CD4-positive, alpha-beta T cell treated with Interleukin-15 for 4 hours (primary cell): ENCODE measurements around the gene OR6M1.

Source experiments
- DNase-seq: peaks from one replicate; pipeline ENCODE4 v3.0.0-alpha.2; 2020; ENCODE audit warnings: low spot score

Gene OR6M1

DNA sequence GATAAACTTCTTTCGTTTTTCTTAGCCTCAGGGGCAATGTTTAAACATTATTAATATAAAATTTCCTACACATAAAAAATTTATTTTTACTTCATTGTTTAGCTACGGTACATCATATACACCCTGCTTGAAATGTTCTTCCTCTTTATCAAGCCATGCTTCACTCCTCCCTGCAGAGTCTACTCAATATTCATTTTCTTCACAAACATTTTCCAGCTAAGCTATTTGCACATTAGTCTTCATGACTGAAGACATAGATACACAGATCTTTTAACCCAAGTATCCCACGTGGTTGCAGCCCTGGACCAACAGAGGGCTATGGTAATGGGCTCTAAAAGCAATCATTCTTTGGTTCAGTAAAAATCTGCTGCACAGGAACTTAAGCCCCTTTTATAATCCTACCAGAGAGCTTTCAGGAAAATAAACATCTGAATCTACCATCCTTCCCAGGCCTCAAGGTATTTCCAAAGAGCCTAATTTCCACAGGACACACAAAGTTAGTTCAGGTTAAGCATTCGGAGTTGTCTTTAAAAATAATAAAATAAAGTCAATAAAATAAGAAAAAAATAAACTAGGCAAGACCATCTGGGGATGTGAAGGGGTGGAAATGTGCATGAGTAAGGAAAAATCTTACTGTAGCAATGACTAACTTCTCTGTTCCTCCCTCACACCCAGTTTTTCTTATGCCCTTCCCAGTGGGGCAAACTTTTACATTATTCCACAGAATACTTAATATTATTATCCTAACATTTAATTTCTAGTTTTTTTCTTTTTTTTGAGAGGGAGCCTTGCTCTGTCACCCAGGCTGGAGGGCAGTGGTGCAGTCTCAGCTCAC lies 30.2 kb downstream of the OR6M1 start:
- DNase-seq = no peak

DNA sequence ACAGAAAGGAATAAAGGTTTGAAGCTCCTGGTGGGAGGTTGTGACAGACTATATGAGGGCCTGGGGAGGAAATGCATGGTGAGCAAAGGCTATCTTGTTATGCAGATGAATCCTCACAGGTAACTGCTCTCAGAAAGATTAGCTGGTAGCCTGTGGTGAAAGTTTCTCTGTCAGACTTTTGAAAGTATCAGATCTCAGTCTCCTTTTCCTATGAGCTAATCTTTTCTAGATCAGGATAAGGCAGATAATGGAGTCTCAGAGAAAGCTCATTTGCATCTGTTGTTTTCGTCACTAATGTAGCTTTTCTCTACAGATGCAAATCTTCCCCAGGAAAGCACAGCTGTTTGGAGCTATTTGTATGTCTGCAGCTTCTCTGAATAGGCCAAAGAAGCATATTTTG lies 30.9 kb downstream of the OR6M1 start:
- DNase-seq = no peak

DNA sequence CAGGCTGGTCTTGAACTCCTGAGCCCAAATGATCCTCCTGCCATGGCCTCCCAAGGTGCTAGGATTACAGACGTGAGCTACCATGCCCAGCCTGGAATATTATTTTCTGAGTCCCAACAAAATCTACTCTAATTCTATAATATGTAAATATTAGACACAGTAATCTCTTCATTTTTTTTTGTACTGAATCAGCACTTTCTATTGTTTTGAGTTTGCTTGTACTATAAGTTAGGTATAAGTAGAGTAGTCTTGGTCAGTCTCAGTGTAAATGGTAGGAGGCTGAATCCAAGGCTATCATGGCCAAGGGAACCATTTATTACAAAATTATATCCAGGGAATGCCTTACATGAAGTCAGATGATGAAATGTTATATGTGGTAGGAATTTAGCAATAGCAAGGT lies 32.2 kb downstream of the OR6M1 start:
- no peak for DNase-seq

DNA sequence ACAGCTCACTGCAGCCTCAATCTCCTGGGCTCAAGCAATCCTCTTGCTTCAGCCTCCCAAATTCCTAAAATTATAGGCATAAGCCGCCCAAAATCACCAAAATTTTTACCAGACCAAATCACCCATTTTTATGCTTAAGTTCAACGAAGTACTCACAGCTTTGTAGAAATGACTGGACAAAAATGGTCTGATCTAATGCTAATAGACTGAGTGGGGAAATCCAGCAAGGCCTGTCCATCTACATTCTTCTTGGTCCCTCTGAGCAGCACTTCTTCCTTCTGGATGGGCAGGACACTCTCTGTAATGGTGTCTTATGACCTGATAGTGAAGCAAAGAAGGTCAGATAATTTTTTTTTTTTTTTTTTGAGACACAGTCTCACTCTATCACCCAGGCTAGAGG lies 33.1 kb downstream of the OR6M1 start:
- no peak for DNase-seq

DNA sequence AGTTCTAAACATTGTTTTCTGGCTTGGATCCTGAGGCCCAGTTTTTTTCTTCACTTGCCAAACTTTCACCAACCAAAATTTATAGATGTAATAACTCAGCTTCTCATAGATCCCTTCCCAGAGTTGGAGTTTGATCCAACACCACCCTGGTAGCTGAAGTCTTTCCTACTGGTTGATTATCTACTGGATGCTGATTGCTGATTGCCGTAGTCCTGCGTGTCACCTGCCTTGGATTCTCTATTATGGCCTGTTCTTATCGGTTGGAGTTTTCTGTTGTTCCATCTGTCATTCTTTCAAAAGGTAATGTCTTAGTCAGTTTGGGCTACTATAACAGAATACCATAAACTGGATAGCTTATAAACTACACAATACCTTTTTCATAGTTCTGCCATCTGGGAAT lies 34.5 kb downstream of the OR6M1 start:
- DNase-seq = no peak

DNA sequence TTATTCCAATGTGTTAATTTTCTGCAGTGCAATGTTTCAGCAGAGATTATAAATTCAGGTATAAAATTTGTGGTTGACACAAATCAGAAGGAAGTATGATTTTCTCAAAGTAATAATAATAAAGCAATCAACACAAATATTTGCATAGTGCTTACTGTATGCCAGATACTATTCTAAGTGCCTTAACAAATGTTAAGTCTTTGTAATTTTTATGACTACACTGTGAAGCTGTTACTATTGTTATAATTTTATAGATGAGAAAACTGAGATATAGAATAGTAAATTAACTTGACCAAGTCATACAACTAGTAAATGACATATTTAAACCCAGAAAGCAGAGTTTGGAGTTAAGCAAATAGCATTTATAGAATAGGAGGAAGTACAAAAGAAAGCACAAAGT lies 35.4 kb downstream of the OR6M1 start:
- no peak for DNase-seq

DNA sequence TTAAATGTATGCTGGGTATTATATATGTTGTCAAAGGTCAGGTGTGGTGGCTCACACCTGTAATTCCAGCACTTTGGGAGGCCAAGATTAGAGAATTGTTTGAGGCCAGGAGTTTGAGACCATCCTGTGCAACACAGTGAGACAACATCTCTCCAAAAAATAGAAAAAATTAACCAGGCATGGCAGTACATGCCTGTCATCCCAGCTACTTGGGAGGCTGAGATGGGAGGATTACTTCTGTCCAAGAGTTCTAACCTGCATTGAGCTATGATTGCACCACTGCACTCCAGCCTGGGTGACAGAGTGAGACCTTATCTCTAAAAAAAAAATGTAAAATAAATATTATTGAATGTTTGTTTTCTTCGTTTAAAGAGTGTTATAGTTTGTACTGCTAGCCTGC lies 40.5 kb downstream of the OR6M1 start:
- no peak for DNase-seq

DNA sequence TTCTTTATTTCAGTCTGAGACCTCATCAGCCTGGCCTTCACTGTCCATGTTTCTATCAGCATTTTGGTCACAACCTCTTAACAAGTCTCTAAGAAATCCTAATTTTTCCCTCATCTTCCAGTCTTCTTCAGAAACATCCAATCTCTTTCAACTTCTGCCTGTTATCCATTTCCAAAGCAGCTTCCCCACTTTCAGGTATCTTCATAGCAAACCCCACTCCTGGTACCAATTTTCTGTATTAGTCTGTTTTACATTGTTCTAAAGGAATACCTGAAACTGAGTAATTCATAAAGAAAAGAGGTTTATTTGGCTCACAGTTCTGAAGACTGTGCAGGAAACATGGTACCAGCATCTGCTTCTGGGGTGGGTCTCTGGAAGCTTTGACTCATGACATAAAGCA lies 43.7 kb downstream of the OR6M1 start:
- DNase-seq = no peak

DNA sequence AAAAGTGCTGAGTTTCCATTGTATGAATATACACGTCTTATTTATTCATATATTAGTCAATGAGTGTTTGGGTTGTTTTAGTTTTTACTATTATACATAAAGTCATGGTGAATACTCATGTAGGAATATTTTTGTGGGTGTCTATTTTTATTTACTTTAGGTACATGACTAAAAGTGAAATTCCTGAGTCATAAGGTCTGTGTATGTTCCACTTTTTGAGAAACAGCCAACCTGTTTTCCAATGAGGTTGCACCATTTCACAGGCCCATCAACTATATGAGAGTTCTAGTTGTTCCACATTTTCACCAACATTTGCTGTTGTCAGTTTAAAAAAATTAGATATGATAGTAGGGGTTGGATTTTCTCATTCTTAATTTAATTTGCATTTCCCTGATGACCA lies 45.3 kb downstream of the OR6M1 start:
- no peak for DNase-seq

DNA sequence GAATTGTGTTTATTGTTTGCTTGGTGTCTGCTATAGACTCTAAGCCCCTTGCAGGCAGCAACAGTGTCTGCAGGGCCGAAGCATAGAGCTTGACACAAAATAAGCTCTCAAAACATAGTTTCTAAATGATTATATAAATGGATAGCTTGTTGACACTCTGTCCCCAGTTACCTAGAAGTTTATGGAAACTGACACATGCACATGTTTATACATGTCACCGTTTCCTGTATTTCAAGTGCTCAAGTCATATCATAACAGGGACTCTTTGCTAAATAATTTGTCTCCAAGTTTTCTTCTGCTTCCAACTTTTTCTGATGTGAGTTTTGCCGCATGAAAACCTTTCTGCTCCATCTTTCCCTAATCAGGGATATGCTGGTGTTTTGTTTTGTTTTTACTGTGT lies 48.2 kb downstream of the OR6M1 start:
- no peak for DNase-seq

DNA sequence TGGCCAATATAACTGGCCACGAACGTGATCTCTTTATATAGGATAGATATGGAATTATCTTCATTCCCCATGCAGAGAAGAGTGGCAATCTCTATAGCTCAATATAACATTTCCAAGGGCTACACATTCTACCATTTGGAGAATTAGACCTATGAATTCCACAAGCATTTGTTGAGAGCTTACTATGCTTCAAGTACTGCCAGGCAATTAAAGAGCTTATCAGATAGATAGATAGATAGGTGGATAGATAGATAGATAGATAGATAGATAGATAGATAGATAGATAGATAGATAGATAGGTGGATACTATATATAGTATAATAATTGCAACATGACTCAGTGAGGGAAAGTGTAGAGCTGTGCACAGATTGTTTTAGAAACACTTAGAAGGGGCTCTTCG lies 50.3 kb downstream of the OR6M1 start:
- DNase-seq = no peak
